Smooth muscle cell of the brain vasculature (primary cell): ENCODE results near the gene MTHFS.

Experiments
- DNase-seq: peaks from one replicate; pipeline ENCODE4 v3.0.0-alpha.2; 2012; ENCODE audit warnings: low read depth, low spot score

Gene MTHFS

DNA sequence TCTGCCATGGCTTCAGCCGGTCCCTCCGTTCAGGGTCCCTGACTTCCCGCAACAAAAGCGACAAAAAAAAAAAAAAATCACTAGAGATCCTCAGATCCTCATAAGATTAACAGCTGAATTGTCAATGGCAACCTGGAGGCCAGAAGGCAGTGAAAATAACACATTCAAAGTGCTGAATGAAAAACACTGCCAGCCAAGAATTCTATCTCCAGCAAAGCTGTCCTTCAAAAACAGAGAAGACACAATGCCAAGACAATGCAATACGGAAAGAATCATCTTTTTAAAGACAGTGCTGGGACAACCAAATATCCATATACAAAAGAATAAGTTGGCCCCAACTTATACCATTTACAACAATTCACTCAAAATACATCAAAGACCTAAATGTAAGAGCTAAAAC lies 21.6 kb downstream of the MTHFS start:
- DNase-seq = no peak

DNA sequence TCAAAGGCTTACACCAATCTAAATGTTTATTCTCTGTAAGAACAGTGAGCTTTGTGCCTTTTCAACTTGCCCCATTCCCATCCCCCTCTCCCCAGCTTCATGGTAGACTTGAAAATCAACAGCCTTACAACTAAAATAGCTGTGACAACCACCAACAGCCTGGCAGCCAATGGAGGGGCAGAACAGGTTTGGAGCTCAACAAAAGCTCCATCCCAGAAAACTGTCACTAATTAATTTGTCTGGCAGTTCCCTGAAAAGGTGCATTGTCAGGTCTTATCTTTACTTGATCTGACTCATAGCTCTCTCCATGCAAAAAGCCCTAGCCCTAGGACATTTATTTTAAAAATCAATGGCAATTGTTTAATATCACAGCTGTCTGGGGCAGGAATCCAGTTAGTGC lies 22.6 kb downstream of the MTHFS start:
- DNase-seq = no peak

DNA sequence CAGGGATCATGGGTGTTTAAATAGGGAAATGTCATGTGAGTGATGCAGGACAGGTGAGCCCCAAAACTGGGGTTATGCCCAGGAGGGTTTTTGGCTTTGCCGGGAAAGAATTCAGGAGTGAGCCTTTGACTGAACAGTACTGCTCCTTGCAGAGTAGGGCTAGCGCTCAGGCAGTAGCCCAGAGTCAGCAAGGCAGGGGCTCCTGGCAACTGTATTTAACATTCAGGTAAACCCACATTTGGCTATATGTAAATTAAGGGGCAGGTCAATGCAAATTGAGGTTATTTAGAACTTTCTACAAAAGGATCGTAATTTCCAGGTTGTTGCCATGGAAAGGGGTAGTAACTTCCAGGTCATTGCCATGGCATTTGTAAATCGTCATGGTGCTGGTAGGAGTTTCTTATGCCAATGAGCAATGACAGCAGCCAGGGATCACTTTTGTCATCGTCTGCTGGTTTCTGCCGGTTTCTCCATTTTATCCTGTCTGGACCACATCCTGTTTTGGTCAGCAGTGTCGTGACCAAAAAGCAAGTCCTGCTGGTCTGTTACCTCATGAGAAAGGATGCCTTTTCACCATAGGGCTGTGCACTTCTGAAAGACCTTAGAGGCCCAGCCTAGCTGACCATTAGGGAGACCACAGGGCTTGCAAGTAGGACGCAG lies 24.3 kb downstream of the MTHFS start:
- no peak for DNase-seq

DNA sequence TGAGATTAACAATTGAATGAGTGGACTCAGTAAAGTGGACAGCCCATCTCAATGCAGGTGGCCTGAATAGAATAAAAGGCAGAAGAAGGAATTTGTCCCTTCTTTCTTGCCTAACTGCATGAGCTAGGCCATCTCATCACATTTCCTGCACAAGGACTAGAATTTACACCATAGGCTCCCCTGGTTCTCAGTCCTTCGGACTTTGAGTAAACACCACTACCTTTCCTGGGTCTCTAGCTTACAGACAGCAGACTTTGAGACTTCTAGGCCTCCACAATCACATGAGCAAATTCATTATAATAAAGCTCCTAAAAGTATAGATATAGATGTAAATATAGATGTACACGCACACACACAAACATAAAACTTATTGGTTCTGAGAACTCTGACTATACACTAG lies 28.3 kb downstream of the MTHFS start:
- no peak for DNase-seq

DNA sequence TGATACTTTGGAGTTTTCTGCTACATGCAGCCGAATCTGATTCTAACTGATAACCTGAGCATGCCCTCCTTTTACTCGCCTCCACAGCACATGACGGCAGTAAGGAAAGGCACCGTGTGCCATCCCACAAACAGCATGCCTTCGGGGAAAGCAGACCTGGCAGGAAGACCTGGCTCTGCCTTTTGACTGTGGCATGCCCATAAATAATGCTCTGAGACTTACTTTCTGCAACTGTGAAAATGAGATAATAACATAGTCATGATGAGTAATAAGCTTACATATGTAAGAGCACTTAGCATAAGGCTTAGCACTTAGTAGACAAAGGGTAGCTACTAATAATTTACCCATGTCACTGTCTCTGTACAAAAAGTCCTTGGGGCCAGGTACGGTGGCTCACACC lies 32.9 kb downstream of the MTHFS start:
- no peak for DNase-seq

DNA sequence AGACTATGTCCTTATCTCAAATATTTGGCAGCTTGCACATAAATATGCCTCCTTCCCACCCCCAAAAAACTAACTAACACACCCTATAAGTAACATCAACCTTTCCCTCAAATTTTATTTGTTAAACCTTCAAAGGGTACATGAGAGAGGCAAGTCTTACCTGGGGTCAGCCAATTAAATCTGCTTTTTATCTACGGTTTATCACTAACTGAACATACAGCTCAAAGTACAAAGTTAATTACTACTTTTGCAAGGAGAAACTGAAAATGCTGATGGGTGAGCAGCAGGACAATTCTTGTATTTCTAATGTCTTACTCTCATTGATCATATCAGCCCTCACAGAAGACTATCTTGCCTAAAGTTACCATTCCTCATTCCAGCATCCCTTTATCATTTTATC lies 34.6 kb downstream of the MTHFS start:
- DNase-seq = no peak

DNA sequence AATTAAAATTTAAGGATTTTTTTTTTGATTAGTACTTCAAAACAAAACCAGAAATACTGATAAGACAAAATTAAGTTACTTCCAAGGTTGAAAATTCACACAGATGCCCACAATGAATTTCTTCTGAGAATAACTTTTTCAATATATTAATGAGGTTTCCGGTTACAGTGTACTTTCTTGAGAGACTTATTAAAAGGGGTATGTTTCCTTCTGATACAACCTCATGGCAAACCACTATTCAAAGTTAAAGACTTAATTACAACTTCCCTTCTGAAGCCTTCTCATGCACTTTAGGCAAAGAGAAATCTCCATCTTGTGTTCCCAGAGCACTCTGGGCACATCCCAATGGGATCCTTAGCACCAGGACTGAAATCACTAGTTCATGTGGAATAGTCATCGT lies 36.2 kb downstream of the MTHFS start:
- DNase-seq = no peak

DNA sequence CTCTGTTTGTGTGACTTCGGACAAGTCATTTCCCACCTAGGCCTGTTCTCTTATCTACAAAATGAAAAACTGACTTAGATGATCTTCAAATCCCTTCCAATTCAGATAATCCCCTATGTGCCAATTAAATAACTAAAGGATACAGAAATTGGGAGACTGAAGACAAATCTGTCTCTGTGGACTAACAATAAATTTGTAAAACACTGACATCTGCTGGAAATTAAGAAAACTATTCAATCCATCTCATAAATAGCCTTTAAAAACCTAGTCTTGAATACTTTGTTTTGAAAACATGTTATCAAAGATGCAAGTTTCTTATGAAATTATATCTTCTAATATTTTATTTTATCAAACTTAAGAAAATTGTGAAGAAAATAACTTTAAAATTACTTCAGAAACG lies 38.3 kb downstream of the MTHFS start:
- no peak for DNase-seq

DNA sequence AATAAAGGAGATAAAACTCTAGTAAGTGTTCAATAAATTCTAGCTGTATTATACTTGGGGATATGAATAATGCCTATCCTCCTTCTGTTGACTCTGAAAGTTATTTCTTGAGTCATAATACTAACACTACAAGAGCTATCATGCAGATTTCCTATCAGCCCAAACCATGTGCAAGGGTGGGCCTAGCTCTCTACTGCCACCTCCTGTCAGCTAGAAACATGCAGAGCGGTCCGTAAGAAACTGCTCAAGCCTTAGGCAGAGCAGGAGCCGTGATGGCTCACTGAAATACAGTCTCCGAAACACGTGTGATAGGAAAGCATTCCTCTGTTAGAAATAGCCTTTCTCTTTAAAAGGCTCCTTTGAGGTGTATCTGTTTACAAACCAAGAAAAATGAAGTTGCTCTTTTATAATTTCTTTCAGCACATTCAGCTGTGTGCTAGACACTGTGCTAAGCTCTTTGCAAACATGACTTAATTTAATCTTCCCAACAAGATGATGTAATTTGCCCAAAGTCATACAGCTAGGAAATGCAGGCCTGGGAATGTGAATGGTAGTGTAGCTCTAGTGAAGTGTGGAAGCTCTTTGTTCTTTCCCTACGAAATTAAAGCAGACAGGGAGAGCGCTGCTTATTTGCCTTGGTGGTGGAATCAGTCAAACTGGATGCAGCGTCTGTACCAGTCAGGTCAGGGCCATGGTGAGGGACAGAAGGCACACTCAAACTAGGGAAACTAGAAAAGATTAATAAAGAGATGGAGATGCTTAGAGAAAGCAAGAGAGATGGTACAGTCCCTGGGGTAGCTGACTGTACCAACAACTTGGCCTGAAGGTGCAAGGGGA lies 43.1 kb downstream of the MTHFS start:
- peak; percentile 71 for DNase-seq

DNA sequence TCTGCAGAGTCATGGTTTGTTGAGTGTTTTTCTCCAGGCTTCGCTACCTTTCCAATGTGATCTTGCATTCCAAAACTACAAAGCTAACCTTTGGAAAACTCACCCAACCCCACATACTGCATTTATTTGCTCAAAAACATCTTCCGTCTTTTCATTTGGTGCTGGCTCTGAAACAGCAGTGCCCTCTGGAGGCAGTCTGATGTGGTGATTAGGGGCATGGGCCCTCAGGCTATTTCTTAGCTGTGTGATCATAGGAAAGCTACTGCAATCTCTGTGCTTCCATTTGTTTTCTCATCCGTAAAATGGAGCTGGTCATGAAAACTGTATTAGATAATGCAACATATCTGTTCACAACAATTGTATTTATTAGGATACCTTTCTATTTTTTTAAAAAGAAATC lies 47.0 kb downstream of the MTHFS start:
- peak; percentile 18 for DNase-seq

DNA sequence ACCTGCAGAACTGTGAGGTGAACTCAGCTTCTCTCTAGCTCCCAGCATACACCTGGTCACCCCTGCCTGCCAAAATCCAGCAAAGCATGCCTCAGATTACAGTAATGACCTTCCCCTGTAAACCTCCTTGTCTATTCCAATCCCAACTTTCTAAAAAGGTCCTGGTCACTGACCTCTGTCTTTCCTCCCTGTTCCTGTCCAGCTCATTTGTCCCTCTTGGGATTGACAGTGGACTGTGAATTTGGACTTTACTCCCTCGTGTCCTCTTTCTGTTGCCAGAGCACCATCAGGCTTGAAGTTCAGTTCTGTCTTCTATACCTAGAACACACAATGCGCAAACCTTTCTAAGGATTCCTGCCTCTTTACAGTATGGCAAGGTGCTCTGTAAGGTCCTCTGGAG lies 50.3 kb downstream of the MTHFS start:
- DNase-seq = no peak

DNA sequence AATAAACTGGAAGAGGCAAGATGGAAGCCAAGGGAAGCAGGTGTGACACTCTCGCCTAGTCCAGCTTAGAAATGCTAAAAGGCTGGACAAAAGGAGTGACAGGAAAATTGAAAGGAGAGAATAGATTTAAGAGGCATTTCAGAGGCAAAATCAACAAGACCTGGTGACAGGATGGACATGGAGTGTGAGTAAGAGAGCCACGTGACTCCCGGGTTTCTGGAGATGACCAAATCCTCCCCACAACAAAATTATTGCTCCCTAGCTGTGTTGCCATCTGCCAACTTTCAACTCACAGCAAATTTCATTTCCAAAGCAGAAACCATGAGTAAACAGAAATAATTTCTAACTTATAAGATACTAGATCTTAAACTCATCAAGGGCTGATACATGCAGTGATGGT lies 52.6 kb downstream of the MTHFS start:
- DNase-seq = no peak

DNA sequence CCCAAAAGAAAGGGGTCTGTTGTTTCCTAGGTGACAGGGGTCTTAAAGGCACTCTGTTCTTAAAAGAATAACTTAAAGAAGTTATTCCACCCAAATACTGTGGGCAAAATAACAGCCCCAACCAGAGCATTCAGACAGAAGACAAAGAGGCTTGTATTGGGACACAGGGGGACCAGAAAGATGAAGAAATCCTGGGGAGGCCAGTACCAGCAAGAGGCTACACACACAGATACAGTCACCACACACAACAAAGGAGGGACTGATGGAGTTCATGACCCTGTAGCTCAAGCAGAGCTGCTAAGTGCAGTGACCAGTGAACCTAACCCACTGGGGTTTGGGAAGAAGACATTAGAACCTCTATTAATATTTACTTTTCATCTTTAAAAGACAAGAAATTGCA lies 59.0 kb downstream of the MTHFS start:
- DNase-seq = no peak

DNA sequence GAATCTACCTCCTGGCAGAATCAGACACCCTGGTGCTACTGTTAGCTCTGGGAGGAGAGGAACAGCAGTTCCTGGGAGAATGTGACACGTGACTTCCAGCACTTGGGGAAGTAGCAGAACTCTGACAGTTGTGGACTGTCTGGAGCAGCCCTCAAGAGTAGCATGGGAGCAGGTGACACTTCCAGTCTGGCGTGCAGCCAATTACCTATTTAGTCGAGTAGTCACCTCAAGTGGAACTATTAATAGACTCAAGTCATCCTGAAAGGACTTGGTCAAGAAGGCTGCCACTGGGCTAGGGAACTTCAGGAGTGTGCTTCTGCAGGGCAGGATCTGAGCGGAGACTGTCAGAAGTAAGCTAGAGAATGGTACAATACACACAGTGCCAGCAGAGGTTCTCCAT lies 62.3 kb downstream of the MTHFS start:
- no peak for DNase-seq

DNA sequence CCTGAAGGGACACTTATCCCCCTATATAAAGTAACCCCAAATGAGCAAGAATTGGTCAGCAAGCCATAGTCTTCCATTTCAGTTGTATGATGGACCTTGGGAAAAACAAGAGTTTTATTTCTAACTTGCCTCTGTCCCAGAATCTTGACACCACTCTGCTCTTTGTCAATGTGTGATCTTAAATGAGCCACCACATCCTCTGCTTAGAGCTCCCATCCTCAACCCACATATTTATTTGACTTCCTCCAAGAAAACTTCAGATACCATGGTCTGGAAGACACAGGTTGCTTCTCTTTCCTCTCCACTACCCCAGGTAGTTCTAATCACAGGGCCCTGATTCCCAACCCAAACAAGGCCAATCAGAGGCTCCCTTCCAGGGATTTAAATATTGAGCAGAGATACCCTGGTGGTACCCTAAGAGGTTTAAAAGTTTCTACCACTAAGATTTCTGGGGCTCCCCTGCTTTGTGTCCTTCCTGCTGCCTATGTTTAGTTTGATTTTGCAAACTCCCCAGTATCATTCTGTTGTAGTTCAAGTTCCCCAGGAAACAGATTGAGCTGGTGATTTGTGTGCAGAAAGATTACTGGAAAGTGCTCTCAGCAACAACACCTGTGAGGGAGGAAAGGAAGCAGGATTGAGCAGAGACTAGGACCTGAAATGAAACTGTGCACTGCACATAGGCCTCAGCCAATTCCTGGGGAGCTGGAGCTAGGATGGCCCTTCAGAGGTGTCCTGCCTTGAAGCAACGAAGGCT lies 64.3 kb downstream of the MTHFS start:
- DNase-seq = no peak

DNA sequence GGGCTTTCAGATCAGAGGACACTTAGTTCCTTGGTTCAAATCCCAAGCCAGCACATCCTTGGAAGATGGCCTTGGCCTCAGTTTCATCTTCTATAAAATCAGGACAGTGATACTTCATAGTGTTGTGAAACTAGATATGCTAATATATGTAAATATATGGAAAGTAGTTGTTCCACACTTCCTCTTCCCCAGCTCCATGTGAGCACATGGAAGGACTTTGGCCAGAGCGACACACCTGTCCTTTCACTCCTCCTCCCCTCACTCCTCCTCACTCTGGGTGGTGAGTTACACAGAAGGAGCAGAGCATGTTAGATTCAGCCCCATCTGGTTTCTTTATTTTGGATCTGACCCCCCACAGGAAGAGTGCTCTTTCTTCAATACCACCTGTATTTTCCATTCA lies 65.2 kb downstream of the MTHFS start:
- DNase-seq = no peak

DNA sequence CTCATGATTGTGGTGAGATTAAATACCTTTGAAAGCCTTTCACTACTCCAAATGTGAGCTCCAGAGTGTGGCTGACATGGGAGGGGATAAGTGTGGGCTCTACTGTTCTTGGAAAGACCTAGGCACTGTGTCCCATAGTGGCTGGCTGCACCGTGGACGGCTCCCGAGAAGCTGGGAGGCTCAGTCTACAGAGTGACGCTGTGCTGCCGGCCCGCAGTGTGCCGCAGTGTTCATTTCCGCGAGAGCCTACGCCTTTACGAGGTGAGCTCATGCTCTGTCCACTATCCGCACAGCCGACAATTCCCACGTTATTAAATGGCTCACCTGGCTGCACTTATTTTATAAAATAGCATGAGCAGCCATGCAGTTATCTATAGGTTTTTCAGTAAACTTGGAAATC lies 66.9 kb downstream of the MTHFS start:
- no peak for DNase-seq

DNA sequence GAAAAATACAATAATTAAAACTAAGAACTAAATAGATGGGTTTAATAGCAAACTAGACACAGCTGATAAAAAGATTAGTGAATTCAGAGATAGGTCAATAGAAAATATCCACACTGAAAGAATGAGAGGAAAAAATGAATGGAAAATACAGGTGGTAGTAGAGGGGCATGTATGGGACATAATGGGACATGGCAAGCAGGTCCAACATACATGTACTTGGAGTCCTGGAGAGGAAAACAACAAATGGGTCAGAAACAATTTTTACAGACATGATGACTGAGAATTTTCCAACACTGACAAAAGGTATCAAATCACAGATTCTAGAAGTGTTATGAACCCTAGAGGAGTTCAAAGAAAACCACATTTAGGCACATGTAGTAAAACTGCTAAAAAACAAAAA lies 68.4 kb downstream of the MTHFS start:
- no peak for DNase-seq

DNA sequence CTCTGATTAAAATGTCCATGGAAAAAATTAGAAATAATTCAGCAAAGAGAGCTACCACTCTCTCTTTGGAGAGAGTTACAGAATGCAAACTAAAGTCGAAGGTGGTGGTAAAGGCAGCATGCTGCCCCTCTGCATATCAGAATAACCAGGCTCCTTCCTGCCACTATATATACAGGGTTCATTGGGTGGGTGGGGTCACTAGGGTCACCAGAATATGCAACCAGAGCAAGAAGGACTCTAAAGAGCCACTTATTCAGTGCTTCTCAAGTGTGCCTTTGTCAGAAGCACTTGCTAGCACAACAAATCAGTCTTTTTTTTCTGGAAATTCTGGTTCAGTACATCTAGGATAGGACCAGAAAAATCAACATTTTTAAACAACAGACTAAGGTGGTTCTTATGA lies 70.0 kb downstream of the MTHFS start:
- DNase-seq = no peak

DNA sequence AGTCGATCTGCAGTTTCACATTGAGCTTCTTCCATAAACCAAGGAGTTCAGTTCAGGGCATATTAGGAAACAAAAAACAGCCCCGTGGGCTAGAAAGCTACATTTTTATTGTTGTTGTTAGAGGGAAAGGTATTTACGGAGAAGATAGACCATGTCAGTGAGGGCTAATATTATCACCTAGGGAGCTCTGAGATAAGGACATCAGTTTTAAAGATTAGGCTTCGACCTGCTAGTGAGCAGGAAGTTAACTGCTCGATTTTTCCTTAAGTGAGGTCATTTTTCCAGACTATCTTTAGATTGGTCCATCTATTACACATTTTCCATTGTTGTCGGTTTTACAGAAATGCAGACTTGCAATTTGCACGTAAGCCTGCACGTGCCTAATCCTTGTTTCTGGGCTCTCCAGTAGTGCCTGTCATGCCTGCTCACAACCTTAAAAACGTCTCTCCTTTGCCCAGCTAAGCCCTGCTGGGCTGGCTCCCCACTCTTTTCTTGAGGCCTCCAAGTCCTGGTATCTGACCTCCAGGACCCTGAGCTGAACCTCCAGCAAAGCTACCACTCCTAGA lies 72.6 kb downstream of the MTHFS start:
- DNase-seq = no peak

DNA sequence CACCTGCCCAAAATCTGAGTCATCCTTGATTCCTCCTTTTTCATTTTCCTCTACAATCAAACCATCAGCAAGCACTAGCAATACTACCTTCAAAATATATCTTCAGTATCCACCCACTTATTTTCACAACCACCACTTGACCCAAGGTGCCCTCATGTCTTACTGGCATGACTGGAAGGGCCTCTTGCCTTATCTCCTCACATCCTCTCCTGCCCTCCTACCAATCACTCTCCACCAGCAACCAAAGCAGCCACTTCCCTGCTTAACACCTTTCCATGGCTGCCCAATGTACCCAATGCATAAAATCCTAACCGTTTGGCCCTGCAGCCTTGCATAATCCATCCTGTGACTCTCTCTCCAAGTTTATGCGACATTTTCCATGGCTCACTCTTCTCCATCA lies 76.0 kb downstream of the MTHFS start:
- DNase-seq = no peak

DNA sequence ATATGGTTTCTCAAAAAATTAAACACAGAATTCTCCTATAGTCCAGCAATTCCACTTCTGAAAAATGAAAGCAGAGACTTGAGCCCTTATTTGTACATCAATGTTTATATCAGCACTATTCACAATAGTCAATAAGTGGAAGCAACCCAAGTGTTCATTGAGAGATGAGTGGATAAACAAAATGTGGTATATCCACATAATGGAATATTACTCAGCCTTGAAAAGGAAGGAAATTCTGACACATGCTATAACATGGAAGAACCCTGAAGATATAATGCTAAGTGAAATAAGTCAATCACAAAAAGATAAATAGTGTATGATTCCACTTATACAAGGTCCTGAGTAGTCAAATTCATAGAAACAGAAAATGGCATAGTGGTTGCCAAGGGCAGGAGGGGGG lies 76.6 kb downstream of the MTHFS start:
- no peak for DNase-seq
